CD4-positive, alpha-beta T cell treated with Interferon alpha-2 for 1 hour (primary cell): ENCODE measurements around the gene CDCP1.
"Not testable (repeated sequence)": the region's sequence is repeated elsewhere in the genome, so short reads cannot be mapped to it uniquely, and the experiment has no call there.

Experiments
- DNase-seq, 2 donors: peaks; one replicate each; pipeline ENCODE4 v3.0.0-alpha.2; 2020 to 2022

The CDCP1 gene

DNA sequence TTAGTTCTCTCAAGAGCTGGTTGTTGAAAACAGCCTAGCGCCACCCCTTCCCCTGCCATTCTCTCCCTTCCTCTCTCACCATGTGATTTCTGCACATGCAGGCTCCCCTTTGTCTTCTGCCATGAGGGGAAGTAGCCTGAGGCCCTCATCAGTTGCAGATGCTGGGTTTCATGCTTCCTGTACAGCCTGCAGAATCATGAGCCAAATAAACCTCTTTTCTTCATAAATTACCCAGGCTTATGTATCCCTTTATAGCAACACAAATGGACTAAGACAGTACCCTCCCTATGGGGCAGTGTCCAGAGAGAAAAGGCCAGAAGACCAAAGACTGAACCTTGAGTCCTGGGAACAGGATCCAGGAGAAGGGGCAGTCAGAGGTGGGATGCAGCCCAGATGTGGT, 65.4 kb downstream of the CDCP1 start:
- DNase-seq = no peak

DNA sequence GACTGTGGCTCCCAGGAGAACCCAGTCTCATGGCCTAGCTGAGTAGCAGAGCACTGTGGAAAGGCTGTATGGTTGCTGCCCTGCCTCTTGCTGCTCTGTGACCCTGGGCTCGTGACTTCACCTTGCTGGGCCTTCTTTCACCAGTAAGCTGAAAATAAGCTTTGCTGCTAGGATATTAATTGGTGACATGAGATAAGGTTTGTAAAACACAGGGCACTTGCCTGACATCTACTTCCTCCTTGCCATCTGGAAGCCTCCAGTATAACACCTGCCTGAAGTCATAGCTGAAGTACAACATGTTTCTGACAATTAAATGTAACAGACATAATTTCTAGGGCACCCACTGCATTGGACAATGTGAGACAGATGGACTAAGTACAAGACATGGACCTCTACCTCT, 66.5 kb downstream of the CDCP1 start:
- DNase-seq = no peak

- peak in 1 of 2 donors; percentile 6 for DNase-seq
These were observed 67.2 kb downstream of the CDCP1 start for GRCh38 chr3:45078910-45079522.

- not testable (repeated sequence) for DNase-seq
These were observed 67.9 kb downstream of the CDCP1 start for GRCh38 chr3:45078256-45078655.

DNA sequence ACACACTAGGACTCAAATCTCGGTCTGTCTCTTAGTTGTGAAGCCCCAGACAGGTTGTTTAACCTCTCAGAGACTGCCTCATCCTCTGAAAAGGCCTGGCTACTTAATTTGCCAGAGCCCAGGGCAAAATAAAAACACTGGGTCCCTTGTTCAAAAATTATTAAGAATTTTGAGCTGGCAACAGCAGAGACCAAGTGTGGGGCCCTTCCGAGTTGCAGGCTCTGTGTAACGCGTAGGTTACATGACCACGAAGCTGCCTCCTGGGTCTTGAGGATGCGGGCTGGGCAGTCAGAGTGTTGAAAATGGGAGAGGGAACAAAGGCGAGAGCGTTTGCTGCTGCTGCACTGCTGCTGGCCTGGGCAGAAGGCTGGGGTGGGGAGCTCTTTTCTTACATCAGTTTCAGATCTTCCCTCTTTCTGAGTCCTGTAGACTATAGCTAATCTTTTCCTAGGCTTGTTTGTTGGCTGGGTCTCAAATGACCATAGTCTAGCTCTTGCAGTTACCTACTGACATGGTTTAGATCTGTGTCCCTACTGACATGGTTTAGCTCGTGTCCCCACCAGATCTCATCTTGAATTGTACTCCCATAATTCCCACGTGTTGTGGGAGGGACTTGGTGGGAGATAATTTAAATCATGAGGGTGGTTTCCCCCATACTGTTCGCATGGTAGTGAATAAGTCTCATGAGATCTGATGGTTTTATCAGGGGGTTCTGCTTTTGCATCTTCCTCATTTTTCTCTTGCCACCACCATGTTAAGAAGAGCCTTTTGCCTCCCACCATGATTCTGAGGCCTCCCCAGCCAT, 70.2 kb downstream of the CDCP1 start:
- no peak for DNase-seq

- DNase-seq = no peak
These were observed 75.1 kb downstream of the CDCP1 start for GRCh38 chr3:45071075-45071474.

DNA sequence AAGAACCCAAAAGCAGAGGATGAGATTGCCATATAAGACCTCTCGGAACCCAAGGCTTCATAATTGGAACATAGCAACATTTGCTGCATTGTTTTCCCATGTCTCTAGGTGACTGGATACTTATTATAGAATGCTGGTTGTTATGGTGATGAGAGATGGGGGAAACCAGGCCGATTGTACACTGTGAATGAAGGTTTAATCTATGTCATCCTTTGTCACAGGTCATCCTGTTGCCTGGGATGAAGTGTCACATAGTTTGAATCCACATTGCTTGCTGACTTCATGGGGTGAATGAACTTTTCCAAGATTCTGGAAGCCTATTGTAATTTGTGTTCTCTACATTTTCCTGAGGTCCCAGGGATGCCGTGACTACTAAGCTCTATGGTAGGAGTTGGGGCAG, 78.2 kb downstream of the CDCP1 start:
- DNase-seq = no peak

DNA sequence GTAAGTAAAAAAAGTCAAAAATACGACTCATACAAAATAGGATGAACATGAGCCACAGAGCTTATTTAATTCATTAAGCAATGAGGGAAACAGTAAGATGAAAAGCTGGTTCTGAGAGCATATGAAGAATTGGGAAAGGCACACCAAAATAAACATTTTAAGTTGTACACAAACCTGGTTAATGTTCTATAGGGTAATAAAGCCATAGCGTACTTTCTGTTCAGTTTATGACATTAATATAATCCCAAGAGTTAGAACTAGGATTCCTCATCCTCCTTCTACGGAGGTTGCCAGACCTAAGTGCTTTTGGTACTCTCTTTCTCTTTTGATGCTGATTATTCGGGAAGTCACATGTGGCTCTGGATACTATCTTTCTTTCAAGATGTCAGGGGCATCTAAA, 78.7 kb downstream of the CDCP1 start:
- DNase-seq = no peak

DNA sequence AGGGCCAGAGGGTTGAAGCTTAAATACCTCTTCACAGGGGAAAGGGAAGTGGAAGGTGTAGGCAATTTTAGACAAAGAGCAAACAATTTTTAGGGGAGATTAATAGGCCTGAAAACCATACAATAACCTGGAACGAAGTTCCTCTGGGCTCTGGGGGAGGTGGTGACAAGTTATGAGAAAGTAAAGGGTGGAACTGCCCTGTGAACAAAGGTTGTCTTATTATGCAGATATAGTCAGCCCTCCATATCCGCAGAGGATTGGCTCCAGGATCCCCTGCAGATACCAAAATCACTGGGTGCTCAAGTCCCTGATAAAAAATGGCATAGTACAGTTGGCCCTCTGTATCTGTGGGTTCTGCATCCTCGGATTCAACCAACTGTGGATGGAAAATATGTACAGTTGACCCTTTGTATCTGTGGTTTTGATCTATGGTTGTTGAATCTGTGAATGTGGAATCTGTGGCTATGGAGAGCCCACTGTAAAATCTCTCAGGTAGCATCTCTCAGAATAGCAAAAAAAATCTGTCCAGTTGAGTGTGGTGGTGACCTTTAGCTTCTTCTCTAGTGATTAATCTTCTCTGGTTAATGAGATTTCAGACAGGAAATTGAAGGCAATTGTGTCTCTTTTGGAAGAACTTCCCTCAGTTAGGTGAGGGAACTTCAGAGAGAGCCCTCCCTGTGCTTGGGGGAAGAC, 79.9 kb downstream of the CDCP1 start:
- DNase-seq = no peak

GRCh38 chr3:45065373-45065720, 80.8 kb downstream of the CDCP1 start:
- no peak for DNase-seq

GRCh38 chr3:45064512-45065372, 81.4 kb downstream of the CDCP1 start:
- DNase-seq = peak; percentile 62 to 79

- DNase-seq = no peak
These were observed 83.5 kb downstream of the CDCP1 start for GRCh38 chr3:45062697-45063070.

DNA sequence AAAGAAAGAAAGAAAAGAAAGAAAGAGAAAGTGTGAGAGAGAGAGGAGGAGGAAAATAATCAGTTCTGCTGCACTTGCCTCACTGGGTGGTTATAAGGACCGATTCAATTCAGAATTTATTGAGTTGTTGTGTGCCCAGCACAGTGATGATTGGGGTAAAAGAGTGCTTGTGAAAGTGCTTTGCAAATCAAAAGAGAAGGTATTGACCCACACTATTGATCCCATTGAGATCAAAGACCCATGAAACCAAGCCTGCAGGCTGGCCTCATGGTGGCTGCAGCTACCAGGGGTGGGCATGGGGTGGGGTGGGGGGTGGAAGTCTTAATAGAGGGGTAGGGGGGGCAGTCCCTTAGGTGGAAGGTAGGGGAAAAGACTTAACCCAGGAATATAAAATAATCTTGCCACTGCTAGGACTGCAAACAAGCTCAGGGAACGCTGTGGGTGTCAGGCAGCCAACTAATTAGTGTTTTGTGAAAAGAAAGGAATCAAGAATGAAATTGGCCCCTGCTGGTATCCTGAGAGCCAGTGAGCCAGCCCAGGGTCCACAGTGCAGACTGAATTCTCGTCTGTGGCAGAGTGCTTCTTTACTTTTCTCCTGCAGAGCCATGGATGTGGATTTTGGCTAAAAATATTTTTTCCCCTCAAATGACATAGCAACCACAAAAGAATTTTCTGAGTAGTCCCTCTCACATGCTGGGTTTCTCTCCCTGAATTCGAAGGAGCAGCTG, 85.8 kb downstream of the CDCP1 start:
- no peak for DNase-seq

- DNase-seq = no peak
These were observed 87.0 kb downstream of the CDCP1 start for GRCh38 chr3:45059132-45059531.

DNA sequence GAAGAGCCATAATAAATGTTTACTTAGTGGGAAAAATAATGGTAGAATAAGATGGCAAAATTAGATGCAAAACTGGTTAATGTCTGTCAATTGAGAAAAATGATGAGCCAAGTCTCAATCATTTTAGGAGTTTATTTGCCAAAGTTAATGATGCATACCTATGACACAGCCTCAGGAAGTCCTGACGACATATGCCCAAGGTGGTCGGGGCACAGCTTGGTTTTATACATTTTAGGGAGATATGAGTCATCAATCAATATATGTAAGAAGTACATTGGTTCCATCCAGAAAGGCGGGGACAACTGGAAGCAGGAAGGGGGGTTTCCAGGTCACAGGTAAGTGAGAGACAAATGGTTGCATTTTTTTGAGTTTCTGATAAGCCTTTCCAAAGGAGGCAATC, 88.6 kb downstream of the CDCP1 start:
- DNase-seq = no peak

GRCh38 chr3:45056608-45057301, 89.4 kb downstream of the CDCP1 start:
- no peak for DNase-seq

DNA sequence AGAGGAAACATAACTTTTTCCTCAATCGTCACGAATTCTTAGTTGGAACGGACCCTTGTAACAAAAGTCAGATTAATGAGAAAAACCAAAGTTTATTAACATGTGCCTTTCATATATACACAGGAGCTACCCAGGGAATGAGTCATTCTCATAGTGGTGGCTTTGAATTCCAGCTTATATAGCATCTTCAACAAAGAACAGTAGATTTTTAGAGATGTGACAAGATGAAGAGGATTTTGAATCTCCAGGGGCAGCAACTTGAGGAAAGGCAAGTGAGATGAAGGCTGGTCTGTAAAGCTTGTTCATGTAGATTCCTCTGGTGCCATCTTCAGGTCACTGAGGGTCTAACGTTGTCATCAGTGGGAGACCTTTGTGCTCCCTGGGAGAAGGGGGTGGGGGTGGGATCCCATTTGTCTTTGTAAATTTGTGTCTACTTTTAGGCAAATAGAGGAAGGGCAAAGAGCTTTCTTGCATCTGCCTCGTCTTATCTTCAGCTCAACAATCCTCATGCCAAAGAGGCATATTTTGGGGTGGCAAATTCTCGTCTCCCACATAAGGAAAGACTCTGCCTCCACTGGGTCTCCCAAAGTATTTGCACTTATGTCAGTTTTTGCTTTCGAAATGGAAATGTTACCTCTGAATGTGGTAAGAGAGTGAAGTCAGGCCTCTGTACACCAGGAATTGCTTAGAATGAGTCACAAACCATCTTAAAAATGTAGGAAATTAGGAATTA, 90.6 kb downstream of the CDCP1 start:
- no peak for DNase-seq

DNA sequence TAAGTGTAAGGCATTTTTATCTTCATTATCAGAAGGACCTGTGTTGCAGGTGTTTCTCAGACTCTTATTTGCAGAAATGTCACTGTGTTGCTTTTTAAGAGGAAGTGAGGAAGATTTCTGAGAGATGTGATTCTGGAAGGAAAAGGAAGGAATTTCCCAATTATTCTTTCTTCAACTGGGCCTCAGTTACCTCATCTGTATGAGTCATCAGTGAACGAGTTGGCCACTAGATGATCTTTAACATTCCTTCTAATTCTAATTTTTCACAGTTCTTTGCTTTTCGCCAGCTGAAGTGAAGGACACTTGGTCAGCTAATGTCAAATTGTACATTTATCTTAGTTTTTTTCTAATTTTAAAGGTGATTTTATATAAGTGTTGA, 91.2 kb downstream of the CDCP1 start:
- DNase-seq = no peak

- DNase-seq = no peak
These were observed 91.9 kb downstream of the CDCP1 start for GRCh38 chr3:45054196-45054857.

GRCh38 chr3:45053805-45054195, 92.4 kb downstream of the CDCP1 start:
- not testable (repeated sequence) for DNase-seq

DNA sequence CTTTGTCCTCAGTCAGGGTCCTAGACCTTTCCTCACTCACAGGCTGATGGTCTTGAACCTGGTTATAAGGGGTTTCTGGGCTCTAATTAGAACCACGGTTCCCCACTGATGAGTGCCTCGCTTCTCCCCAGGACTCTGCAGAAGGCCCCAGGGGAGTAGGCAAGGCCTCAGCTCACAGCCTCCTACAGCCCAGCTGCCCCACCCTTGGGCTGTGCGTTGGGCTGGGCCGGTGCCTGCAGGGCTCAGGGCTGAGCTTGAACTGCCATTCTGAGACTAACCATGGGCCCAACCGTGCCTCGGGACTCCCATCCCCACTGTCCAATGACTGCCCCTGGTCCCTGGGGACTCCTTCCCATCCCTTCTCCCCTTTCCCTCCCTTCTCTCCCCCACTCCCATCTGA, 94.5 kb downstream of the CDCP1 start:
- DNase-seq = no peak
